KOPT-K1 (cell line): ENCODE results near the gene STK32B.

ENCODE experiments used
- H3K27ac ChIP-seq: fragments of 200-600 bp; sonication (generic); 2 replicates; pipeline ENCODE4 v1.5.1; 2016; ENCODE audit warnings: antibody characterized with exemption, mild to moderate bottlenecking, low read depth, low read length; ENCODE audit not compliant: poor library complexity, severe bottlenecking
- H3K36me3 ChIP-seq: fragments of 200-600 bp; sonication (generic); 2 replicates; pipeline ENCODE4 v1.5.1; 2017; ENCODE audit warnings: antibody characterized with exemption, mild to moderate bottlenecking, low read length, moderate library complexity; ENCODE audit not compliant: insufficient read depth
- H3K9me3 ChIP-seq: fragments of 200-600 bp; sonication (generic); 2 replicates; pipeline ENCODE4 v1.5.1; 2017; ENCODE audit warnings: antibody characterized with exemption, low read length, mild to moderate bottlenecking; ENCODE audit not compliant: insufficient read depth, poor library complexity, severe bottlenecking

STK32B gene

DNA sequence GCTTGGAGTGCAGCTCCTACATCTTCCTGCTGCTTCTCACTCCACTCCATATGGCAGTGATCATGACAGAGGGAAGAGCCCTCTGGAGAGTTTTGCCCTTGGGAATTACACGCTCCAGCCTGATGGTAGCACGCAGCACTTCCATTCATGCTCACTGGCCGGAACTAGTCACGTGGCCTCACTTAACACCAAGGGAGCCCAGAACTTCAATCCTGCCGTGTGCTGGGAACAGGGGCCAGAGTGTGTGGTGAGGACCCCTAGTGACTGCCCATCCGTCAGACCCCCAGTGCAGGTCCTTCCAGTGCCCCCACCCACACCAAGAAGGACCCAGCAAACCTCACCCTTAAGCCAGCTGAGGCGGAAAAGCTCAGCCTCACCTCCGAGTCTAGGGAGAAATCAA, 426.3 kb downstream of the STK32B start:
- no peaks in the 10 kb centered on the region for H3K36me3 ChIP-seq
- H3K27ac ChIP-seq = no peak overlapping the region
- no peaks in the 10 kb centered on the region for H3K9me3 ChIP-seq

DNA sequence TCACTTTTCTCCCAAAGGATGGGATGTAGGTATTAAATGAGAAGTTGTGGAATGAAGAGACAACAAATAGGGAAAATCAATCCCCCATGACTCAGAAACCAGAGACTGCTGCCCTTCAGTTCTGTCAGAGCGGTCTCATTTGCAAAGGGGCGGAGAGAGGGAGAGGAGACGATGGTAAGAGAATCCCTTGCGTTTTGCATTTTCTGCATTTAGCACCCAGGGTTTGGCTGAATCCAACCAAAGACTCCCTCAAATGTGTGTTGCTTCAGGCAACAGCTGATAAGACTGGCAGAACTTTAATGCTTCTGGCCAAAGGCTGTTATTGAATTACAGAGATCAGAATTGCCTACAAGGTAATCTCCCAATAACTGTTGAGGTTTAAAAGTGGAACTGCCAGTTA, 426.9 kb downstream of the STK32B start:
- no peak overlapping the region for H3K27ac ChIP-seq
- no peaks in the 10 kb centered on the region for H3K36me3 ChIP-seq
- H3K9me3 ChIP-seq = no peaks in the 10 kb centered on the region

DNA sequence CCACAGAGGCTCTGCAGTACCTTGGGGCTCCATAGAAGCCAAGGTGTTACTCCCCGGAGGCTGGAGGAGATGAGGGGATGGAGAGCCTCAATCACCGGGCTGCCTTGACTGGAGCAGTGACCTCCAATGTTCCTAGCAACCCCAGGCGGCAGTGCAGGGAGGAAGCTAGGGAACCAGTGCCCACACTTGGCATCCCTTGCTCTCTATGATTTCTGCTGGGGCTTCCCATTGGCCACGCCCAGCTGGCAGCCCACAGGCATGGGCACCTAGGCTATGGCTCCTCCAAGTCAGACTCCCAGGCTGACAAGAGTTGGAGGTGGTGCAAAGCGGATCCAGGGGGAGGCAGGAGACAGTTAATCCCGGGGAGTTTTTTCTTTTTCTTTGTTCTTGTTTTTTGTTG, 427.4 kb downstream of the STK32B start:
- Histone ChIP-seq H3K27ac (no peak overlapping the region), H3K9me3 (no peaks in the 10 kb centered on the region), H3K36me3 (no peaks in the 10 kb centered on the region)

DNA sequence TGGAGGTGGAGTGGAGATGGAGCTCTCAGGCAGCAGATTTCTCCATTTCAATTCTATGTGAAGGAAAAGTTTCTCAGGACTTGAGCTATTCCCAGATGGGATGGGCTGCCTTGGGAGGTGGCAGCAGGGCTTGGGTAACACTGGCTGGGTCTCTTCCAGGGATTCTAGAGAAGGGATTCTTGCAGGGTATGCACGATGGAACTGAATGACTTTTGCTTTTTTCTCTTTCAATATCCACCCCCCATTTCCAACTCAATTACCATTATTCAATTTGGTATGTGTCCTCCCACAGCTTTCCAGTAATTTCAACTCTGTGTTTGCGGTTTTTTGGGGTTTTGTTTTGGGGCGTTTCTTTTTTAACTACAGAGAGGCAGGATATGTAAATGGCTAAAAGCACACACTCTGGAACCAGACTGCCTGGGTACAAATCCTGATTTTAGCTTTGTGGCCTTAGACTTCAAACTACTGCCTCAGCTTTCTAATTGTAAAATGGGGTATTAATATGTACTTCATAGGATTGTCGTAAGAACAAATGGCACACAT, 428.3 kb downstream of the STK32B start:
- no peaks in the 10 kb centered on the region for H3K9me3 ChIP-seq
- H3K27ac ChIP-seq = no peak overlapping the region
- no peaks in the 10 kb centered on the region for H3K36me3 ChIP-seq

DNA sequence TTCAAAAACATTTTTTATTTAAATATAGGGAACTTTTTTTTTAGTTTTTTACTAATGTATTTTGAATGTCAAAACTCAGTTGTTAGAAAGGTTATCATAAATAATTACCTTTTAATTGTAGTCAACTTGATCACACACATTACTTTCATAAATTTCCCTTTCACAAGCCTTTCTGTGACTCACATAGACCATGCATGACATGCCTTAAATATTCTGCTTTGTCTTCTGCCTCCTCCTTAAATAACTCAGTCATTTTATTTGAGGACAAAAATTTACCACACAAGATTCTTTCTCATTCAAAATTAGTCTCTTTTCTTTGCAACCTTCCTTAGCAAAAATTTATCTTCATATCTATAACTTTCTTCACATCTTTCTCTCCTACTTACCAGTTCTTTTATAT, 437.1 kb downstream of the STK32B start:
- Histone ChIP-seq H3K36me3 (no peaks in the 10 kb centered on the region), H3K9me3 (peaks cover 4% of the 10 kb centered on the region), H3K27ac (no peak overlapping the region)

DNA sequence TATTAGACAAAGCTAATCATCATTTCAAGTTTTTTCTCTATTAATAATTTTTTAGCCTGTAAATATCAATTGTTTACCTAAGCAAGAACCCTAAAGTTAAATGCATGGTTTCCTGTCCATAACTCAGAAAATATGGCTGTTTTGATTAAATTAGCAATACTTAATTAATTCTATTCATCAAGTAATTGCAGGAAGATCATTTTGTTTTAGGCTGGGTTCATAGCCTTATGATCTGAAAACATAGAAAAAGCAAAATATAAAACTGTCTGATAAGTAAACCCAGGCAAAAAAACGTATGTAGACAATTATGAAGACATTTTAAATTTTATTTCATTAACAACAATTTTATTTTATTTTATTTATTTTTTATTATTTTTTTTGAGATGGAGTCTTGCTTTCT, 438.0 kb downstream of the STK32B start:
- no peak overlapping the region for H3K27ac ChIP-seq
- H3K9me3 ChIP-seq = peaks cover 4% of the 10 kb centered on the region
- H3K36me3 ChIP-seq = no peaks in the 10 kb centered on the region

DNA sequence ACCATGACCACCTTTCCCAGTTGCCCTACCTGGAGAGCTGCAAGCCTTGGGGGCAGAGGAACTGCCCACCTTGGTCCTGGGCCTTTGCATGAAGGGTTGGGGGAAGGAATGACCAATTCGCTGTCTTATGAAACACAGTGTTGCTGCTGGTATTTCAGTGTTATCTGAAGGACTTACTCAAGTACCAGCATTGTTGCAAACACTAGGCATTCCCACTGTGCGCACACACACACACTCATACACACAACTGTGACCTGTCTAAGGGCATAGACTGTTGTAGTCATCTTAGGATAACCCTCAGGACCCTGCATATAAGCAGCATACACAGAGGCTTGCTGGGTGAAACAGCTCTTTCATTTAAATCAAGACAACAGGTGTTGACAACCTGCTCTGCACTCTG, 446.2 kb downstream of the STK32B start:
- Histone ChIP-seq H3K9me3 (no peaks in the 10 kb centered on the region), H3K27ac (no peak overlapping the region), H3K36me3 (no peaks in the 10 kb centered on the region)

DNA sequence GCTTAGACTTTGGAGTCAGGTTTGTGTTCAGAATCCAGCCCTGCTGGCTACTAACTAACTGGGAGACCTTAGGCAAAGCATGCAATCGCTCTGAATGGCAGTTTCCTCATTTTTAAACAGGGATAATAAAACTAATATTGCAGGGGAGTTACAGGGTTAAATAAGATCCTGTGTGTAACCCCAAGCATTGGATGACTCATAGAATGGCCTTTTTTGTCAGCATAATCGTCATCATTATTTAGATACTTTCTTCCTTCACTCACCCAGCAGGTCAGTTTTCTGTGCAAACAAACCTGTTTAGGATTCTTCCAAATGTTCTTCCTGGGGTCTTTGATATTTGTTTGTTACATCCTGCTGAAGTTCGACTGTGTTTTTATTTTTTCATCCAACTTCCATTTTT, 448.9 kb downstream of the STK32B start:
- no peaks in the 10 kb centered on the region for H3K36me3 ChIP-seq
- H3K9me3 ChIP-seq = no peaks in the 10 kb centered on the region
- no peak overlapping the region for H3K27ac ChIP-seq

DNA sequence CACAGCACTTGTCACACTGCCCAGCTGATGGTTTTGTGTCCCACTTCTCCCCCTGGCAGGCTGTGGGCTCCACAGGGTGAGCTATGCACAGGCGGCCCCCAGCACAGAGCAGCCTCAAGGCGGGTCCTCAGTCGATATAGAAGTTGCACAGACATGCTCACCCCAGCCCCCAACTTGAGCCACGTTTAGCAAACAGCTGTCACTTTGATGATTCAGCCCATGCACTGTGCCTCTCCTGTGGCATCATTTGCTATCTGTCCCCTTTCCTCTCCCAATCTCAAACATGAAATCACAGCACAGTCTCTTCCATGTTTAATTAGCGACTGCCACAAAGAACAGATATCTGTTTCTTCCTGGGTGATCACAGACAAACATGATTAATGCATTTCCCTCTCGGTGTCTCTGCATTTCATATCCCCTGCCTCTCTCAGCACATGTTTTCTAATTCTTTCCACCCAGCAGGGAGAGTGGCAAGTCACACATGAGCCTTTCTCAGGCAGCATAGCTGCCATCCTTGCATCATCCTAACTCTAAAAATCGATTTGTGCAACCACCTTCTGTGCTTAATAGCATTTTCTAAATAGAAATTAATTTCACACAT, 452.2 kb downstream of the STK32B start:
- no peaks in the 10 kb centered on the region for H3K9me3 ChIP-seq
- no peaks in the 10 kb centered on the region for H3K36me3 ChIP-seq
- no peak overlapping the region for H3K27ac ChIP-seq

DNA sequence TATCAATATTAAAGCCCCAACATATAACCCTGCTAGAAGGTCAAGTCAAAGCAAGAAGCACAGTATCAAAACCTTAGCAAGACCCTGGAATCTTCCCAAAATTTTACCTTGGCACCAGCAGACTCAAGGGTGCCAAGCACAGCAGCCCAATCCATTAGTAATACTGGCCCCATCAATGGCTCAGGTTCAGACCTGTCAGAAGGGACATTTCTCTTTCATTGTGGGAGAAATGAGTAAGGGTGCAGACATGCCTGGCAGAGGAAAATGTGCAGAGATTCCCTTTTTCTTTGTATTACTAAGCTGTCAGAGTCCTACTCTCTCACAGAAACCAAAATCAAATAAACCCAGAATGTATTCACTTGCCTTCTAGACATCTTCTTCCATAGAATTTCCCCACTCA, 453.2 kb downstream of the STK32B start:
- no peaks in the 10 kb centered on the region for H3K36me3 ChIP-seq
- no peaks in the 10 kb centered on the region for H3K9me3 ChIP-seq
- no peak overlapping the region for H3K27ac ChIP-seq

DNA sequence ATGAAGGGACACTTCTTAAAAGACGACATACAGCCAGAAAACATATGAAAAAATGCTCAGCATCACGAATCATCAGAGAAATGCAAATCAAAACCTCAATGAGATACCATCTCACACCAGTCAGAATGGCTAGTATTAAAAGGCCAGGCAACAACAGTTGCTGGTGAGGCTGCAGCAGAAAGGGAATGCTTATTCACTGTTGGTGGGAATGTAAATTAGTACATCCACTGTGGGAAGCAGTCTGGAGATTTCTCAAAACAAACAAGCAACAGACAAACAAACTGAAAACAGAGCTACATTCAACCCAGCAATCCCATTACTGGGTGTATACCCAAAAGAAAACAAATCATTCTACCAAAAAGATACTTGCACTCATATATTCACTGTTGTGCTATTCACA, 459.2 kb downstream of the STK32B start:
- Histone ChIP-seq H3K27ac (no peak overlapping the region), H3K9me3 (no peaks in the 10 kb centered on the region), H3K36me3 (no peaks in the 10 kb centered on the region)

DNA sequence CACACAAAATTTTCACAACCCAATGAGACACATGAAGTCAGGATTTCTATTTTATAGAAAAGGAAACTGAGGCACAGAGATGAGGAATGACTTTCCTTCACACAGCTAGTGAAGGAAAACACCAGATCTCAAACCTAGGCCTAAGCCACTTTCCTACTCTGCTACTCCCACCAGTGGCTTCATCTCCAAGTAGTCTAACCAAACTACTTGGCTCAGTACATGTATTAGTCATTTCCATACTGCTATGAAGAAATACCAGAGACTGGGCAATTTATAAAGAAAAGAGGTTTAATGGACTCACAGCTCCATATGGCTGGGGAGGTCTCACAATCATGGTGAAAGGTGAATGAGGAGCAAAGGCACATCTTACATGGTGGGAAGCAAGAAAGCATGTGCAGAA, 460.5 kb downstream of the STK32B start:
- no peak overlapping the region for H3K27ac ChIP-seq
- H3K9me3 ChIP-seq = no peaks in the 10 kb centered on the region
- H3K36me3 ChIP-seq = no peaks in the 10 kb centered on the region

DNA sequence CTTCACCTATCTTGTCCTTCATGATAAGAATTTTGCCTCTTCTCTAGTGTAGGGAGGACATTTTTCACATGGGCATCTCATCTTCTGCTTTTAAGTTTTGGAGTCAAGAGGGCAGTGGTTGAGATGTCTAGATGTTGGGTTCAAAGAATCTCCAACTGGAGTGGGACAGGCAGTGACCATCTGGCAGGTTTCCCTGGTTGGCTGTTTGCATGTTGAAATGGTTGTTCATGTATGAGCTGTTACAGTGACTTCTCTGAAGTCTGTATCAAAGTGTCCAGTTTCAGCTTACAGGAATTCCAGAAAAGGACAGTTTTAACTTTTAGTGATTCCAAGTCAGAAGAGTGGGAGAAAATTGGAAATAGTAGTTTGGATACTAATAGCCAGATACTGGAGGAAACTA, 464.4 kb downstream of the STK32B start:
- Histone ChIP-seq H3K36me3 (no peaks in the 10 kb centered on the region), H3K9me3 (no peaks in the 10 kb centered on the region), H3K27ac (no peak overlapping the region)

DNA sequence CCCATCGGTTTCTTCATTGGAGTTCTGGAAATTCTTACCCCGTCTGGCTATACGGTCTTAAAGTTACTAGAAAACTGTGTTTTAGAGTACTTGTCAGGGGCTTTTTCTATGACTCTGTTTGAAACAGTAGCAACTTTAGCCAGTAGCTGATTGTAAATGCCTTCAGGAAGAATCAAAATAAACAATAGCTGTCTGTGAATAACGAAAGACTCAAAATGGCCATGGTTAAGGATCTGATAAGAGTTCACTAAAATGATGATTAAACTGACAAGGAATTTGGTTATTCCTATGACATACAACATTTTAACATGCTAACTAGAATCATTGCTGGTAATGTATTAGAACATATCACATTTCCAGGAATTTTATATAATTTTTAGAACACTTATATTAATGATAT, 466.1 kb downstream of the STK32B start:
- H3K9me3 ChIP-seq = no peaks in the 10 kb centered on the region
- no peak overlapping the region for H3K27ac ChIP-seq
- H3K36me3 ChIP-seq = no peaks in the 10 kb centered on the region

DNA sequence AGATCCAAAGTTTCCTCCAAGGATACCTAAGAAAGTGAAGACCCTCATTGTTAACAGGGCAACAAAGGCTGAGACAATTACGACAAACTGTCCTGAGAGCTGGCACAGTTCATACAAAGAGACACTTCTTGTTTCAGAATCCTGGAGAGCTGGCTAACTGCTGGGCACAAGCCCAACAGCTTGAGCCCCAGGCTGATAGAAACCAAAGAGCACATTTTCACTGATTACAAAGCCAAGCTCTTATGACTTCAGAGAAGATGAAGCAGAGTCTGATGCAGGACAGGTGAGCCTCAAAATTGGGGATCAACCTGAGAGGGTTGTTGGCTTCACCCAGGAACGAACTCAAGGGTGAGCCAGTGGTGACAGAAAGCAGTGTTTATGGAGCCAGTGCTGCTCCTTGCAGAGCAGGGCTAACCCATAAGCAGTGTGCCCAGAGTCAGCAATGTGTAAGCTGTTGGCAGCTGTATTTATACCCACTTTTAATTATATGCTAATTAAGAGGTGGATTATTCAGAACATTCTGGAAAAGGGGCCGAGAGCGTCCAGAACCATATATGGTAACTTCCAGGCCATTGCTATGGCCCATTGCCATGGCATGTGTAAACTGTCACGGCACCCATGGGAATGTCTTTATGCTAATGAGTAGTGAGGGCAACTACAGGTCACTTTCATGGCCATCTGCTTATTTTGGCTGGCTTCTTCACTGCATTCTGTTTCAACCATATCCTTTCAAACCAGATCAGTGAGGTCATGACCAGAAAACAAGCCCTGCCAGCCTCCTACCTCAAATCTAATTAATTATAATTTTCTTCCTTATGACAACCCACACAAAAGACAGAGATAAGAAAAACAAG, 473.4 kb downstream of the STK32B start:
- Histone ChIP-seq H3K36me3 (no peaks in the 10 kb centered on the region), H3K9me3 (no peaks in the 10 kb centered on the region), H3K27ac (no peak overlapping the region)
